GM06990 (cell line): ENCODE data around the gene MAPKBP1.
"Not testable (repeated sequence)": the region's sequence is repeated elsewhere in the genome, so short reads cannot be mapped to it uniquely, and the experiment has no call there.

Experiments
- DNase-seq: peaks from one replicate; pipeline ENCODE4 v3.0.0-alpha.2; 2011; ENCODE audit not compliant: insufficient read length; ENCODE audit errors: extremely low read depth
- H3K27me3 ChIP-seq: replicated peaks from 2 replicates; pipeline ENCODE4 v1.6.0; 2011; ENCODE audit warnings: low read length; ENCODE audit not compliant: control insufficient read depth, insufficient read depth
- H3K36me3 ChIP-seq: 2 replicates; pipeline ENCODE4 v1.5.1; 2011; ENCODE audit warnings: low read length; ENCODE audit not compliant: control insufficient read depth, insufficient read depth
- H3K4me3 ChIP-seq: replicated peaks from 2 replicates; pipeline ENCODE4 v1.5.1; 2011; ENCODE audit warnings: low read depth, mild to moderate bottlenecking, control low read depth, low read length
- TF ChIP-seq, protein P1 (sequence below): IDR thresholded peaks from 2 replicates; pipeline ENCODE4 v1.5.1; 2011; ENCODE audit warnings: low read length, control low read depth, mild to moderate bottlenecking, inconsistent platforms; ENCODE audit not compliant: insufficient read depth, poor library complexity, severe bottlenecking

MAPKBP1 gene

DNA sequence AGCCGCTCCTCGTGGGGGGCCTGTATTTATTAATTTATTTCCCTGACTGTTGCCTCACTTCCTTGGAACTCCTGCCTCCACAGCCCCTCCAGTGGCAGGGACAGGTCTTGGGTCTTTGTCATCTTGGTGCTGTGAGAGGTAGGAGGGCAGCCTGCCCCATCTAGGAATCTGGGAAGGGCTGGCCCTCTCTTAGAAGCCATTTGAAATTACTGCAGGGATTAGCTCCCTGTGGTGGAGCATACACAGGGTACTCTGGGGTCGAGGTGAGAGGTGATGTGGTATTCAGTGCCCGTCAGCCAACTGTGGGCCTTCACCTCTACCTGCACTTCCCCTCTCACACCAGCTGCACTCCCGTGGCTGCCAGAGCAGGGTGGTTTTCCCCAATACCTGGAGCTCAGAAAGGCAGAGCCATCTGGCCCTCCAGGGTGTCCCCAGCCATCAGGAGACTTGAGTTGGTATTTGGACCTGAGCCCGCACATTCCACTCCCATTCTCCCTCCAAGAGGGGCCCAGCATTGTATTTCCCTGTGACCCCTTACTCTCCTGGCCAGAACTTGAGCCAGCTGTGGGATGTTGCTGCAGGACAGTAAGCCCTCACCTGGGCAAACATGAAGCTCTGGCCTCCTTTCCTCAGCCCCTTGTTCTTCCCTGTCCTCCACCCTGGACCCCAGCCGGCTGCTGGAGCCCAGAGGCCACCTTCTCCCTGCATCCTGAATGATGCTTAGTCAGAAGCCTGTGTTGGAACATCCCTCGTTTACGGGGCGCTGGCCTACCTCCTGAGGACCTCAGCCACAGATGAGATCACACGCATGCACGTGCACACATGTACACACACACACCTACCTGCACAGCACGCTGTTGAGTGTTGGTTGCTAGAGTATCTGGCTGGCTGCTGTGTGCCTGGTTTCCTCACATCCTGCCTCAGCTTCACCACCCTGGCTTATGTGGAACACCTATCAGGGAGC is 51.6 kb downstream of the MAPKBP1 start:
- Histone ChIP-seq H3K27me3 (no peaks in the 10 kb centered on the region), H3K36me3 (peaks cover 16% of the 10 kb centered on the region), H3K4me3 (no peak overlapping the region)
- TF ChIP-seq, protein P1, sequence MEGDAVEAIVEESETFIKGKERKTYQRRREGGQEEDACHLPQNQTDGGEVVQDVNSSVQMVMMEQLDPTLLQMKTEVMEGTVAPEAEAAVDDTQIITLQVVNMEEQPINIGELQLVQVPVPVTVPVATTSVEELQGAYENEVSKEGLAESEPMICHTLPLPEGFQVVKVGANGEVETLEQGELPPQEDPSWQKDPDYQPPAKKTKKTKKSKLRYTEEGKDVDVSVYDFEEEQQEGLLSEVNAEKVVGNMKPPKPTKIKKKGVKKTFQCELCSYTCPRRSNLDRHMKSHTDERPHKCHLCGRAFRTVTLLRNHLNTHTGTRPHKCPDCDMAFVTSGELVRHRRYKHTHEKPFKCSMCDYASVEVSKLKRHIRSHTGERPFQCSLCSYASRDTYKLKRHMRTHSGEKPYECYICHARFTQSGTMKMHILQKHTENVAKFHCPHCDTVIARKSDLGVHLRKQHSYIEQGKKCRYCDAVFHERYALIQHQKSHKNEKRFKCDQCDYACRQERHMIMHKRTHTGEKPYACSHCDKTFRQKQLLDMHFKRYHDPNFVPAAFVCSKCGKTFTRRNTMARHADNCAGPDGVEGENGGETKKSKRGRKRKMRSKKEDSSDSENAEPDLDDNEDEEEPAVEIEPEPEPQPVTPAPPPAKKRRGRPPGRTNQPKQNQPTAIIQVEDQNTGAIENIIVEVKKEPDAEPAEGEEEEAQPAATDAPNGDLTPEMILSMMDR: no peak
- no peak for DNase-seq

DNA sequence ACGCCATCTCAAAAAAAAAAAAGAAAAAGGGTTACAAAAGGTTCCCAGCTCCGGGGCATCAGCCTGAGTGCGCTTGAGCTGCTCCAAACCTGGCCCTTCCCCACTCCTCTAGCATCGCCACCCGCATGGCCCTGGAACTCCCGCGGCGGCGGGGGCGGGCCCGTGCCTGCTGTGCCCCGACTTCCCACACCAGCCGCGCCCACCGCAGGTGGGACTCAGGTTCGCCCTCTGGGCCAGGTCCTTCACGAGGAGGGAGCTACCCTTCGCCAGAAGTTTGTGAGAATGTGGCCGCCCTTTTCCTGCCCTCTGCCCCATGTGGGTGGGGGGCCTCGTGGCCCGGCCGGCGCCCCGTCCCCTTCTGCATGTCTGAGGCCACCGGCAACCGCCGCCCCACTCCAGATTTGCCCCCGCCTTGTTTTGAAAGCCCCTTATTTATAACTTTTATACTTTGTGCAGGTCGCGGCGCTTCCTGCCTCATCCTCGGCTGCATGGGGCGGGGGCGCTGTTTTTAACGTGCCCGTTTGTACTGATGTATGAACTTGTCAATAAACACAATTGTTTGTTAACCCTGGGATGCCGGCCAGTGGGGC is 53.1 kb downstream of the MAPKBP1 start:
- no peak for DNase-seq
- no peaks in the 10 kb centered on the region for H3K27me3 ChIP-seq
- TF ChIP-seq, protein P1: no peak
- peaks cover 16% of the 10 kb centered on the region for H3K36me3 ChIP-seq
- peak overlapping the region; percentile 58 for H3K4me3 ChIP-seq

DNA sequence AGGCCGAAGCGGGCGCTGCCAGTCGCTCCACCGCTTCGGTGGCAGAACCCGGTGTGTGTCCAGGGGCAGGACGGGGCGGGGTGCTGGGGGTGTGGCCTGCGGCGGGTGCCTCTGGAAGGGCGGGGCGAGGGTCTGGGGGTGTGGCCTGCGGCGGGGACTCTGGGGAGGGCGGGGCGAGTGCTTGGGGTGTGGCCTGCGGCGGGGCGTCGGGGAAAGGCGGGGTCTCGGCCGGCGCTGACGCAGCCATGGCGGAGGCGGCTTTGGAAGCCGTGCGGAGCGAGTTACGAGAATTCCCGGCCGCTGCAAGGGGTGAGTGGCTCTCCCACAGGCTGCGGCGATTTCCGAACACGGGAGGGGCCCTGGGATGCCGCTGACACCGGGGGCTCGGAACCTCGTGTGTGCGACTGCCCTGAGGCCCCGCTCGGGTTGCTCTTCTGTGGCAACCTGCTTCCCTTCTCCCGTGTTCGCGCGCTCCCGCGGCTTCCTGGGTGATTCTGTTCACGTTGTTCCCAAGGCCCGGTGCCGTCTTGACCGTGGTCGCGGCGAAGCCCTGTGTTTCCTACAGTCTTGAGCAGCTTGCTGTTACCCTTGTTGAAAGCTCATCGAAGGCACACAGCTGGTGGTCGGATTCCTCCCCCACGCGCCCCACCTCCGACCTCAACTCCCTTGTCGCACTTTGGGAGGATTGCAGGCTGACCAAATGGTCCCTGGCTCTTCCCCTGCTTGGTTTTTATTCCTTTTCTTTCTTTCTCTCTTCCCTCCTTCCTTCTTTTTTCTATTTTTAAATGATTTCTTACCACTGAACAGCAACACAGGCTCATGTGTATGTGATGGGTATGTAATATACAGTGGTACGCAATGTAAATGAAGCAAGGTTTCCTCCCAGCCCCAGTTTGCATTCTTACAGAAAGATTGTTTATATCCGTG is 53.9 kb downstream of the MAPKBP1 start, which contains the start of gene JMJD7:
Gene JMJD7 (plus strand): TSS at position 213 of the 927 bp plus-strand sequence. CDS start 33 bp downstream, at position 246.
- DNase-seq: peak; percentile 86
- TF ChIP-seq, protein P1: no peak
- peak within 1 kb of the TSS; percentile 70 for H3K4me3 ChIP-seq

DNA sequence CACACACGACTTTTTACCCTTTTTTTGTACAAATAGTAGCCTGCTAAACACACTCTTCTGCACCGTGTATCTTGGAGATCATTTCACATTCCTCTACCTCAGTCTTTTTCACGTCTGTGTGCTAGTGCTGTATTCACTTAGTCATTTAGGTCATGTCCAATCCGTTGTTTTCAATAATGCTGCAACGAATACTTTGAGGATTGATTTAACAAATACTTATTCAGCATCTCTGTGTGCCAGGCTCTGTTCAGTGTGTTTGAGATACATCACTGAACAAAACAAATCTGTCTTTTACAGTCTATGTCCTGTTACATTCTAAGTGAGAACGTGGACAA is 54.5 kb downstream of the MAPKBP1 start:
- H3K4me3 ChIP-seq: peak overlapping the region; percentile 70
- no peak for DNase-seq
- TF ChIP-seq, protein P1: no peak

More for the DNA sequence above, 53.9 kb downstream of the MAPKBP1 start, which contains the start of gene JMJD7:
- Histone ChIP-seq H3K36me3 (peaks cover 13% of the 10 kb centered on the region), H3K27me3 (no peaks in the 10 kb centered on the region)

DNA sequence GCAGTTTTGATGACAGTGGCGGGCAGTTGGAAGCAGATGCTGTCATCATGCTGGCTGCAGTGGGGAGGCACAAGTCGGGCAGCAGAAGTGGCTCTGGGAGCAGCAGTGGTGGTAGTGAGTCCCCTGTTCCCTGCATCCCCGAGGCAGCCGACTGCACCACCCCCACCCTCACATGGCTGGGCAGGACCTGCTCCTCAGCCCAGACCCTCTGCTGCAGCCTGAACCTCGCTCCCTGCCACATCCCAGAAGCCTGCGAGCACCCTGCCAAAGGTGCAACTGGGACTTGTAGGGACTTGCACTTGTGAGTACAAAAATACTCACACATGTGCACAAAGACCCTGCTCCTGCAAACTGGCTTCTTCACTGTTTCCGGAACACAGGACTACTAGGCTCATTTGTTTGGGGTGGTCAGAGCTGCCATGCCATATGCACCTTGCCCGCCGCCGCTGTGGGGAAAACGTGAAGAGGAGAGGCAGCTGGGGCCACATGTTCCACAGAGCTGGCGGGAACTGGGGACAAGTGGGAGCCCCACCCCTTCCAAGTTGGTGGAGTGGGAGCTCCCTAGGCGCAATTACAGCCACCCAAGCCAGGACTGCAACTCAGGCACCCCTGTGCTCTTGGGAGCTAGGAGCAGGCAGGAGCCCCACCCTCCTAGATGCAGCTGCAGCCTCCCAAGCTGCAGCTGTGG is 55.8 kb downstream of the MAPKBP1 start:
- DNase-seq: no peak

More for the DNA sequence above, 54.5 kb downstream of the MAPKBP1 start:
- peaks cover 9% of the 10 kb centered on the region for H3K36me3 ChIP-seq
- H3K27me3 ChIP-seq: no peaks in the 10 kb centered on the region

DNA sequence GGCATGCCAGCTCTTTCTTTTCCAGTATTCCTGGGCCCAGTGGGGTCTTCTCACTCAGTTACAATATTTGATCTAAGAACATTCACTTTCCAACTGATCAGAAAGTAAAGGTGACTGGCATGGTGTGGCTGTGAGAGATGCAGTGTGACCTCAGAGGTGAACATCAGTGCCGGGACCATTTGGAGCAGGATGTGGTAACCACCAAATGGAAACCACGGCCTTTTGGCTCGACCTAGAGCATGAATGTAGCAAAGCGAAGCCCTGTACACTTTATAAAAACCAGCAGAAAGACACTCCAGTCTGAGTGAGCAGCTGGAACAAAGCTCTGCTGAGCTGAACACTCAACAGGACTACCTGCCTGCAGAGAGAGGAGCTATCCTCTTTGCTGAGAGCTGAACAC is 57.0 kb downstream of the MAPKBP1 start:
- H3K36me3 ChIP-seq, H3K27me3 ChIP-seq, DNase-seq, H3K4me3 ChIP-seq: not testable (repeated sequence)

More for the DNA sequence above, 55.8 kb downstream of the MAPKBP1 start:
- Histone ChIP-seq H3K27me3 (no peaks in the 10 kb centered on the region), H3K36me3 (peaks cover 3% of the 10 kb centered on the region), H3K4me3 (no peak overlapping the region)
- TF ChIP-seq, protein P1: no peak
